ENCODE measurements around the gene LILRA1. TPM values are rescaled to one million over a fixed set of nuclear protein-coding genes. Genes with fewer than 3 reads are reported as not detected.

LILRA1 gene
- total RNA-seq, 3 donors from 2014 or later (not counting 1 experiment from before 2014, with no cell fraction given): 1.4 to 13.0 (median 6.1) TPM

DNA sequence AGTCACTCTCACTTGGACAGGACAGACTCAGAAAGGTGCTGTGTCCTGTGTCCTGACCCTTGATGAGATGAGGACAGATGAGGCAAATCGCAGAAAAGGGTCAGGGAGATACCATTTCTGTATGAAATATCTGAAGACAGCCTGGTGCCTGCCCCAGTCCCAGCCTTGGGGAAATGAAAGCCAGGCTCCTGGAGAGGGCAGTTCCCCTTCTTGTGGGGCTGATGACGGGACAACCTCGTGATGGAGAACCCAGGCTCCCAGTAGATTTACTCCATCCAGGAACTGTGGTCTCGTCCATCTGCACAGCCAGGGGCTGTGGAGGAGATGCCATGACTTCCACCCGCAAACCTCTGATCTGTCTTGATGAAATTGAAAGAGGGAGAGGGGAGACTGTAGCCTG, 50.6 kb downstream of the LILRA1 start:
- Histone ChIP-seq H3K4me1 (ENCODE audit: control insufficient read depth, insufficient read depth, low read length) (no peaks in the 10 kb centered on the region), H3K27ac (ENCODE audit: low read length) (no peak overlapping the region), H3K27me3 (ENCODE audit: control insufficient read depth, insufficient read depth, low read length) (no peaks in the 10 kb centered on the region), H3K4me3 (ENCODE audit: low read length) (no peak overlapping the region), H3K9me3 (ENCODE audit: control insufficient read depth, insufficient read depth, low read length) (no peaks in the 10 kb centered on the region), H3K36me3 (ENCODE audit: control insufficient read depth, insufficient read depth, low read length) (no peaks in the 10 kb centered on the region)
- Mint-ChIP-seq H3K36me3 (no peaks in the 10 kb centered on the region), H3K9me3 (no peaks in the 10 kb centered on the region), H3K27me3 (ENCODE audit: low read depth in 2 of 2) (peaks cover 27 to 48% of the 10 kb centered on the region in 2 donors), H3K4me3 (no peak overlapping the region), H3K27ac (no peak overlapping the region), H3K4me1 (peaks cover 5 to 6% of the 10 kb centered on the region in 2 donors)
- intact Hi-C loops (cut with micrococcal nuclease): no loop called here
- ATAC-seq: no peak
- 65% methylated on average over 4 of the region's 5 CpGs for WGBS (ENCODE audit: insufficient coverage)
- no peak for DNase-seq
- TF ChIP-seq, protein P1, sequence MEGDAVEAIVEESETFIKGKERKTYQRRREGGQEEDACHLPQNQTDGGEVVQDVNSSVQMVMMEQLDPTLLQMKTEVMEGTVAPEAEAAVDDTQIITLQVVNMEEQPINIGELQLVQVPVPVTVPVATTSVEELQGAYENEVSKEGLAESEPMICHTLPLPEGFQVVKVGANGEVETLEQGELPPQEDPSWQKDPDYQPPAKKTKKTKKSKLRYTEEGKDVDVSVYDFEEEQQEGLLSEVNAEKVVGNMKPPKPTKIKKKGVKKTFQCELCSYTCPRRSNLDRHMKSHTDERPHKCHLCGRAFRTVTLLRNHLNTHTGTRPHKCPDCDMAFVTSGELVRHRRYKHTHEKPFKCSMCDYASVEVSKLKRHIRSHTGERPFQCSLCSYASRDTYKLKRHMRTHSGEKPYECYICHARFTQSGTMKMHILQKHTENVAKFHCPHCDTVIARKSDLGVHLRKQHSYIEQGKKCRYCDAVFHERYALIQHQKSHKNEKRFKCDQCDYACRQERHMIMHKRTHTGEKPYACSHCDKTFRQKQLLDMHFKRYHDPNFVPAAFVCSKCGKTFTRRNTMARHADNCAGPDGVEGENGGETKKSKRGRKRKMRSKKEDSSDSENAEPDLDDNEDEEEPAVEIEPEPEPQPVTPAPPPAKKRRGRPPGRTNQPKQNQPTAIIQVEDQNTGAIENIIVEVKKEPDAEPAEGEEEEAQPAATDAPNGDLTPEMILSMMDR (IDR thresholded peaks at IDR 0.05): no peak

DNA sequence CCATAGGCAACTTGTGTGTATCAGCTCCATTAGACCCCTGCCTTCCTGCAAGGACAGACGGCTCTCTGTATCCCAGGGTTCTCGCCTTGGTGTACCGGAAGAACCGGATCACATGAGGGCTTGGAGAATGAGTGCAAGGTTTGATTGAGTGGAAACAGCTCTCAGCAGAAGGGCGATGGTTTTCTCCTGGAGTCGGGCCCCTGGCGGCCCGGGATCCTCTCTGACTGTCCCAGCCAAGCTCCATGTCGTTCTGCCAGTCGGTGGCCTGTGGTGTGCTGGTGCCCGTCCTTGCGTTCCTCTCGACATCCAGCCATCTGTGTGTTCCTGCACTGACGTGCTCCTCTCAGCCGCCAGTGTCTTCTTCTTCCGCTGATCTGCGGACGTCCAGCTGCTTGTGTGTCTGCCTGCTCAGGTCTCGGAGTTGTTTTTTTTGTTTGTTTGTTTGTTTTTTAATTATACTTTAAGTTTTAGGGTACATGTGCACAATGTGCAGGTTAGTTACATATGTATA, 53.0 kb downstream of the LILRA1 start:
- Mint-ChIP-seq H3K4me1 (peaks cover 5 to 6% of the 10 kb centered on the region in 2 donors), H3K4me3 (no peak overlapping the region)

DNA sequence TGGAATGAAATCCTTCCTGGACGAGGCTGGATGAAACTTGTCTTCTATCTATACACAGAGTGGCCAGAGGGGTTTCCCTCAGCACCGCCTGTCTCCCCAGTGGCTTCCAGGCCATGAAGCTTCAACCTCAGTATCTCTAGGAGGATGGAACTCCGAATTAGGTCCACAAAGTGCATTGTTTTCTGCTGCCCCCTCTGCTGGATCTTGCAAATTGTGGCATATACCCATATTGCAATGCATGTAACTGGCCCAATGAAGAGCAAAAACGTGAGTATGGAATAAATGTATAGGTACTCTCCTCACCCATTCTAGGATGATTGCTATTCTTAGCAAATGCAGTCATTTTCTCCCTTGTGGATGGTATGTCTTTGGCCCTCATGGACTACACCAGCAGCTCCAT, 54.7 kb downstream of the LILRA1 start:
- no peak overlapping the region for H3K4me3 ChIP-seq (ENCODE audit: low read length)
- Mint-ChIP-seq H3K9me3 (no peaks in the 10 kb centered on the region), H3K4me1 (peaks cover 3 to 6% of the 10 kb centered on the region in 2 donors), H3K36me3 (no peaks in the 10 kb centered on the region), H3K4me3 (no peak overlapping the region), H3K27me3 (ENCODE audit: low read depth in 2 of 2) (peaks cover 17 to 33% of the 10 kb centered on the region in 2 donors), H3K27ac (no peak overlapping the region)
- intact Hi-C loops (cut with micrococcal nuclease): no loop called here
- 60% methylated on average over 4 of the region's 4 CpGs for WGBS (ENCODE audit: insufficient coverage)
- no peaks in the 10 kb centered on the region for H3K36me3 ChIP-seq (ENCODE audit: control insufficient read depth, insufficient read depth, low read length)
- no peaks in the 10 kb centered on the region for H3K9me3 ChIP-seq (ENCODE audit: control insufficient read depth, insufficient read depth, low read length)
- no peak overlapping the region for H3K27ac ChIP-seq (ENCODE audit: low read length)
- no peaks in the 10 kb centered on the region for H3K4me1 ChIP-seq (ENCODE audit: control insufficient read depth, insufficient read depth, low read length)
- peaks cover 3% of the 10 kb centered on the region for H3K27me3 ChIP-seq (ENCODE audit: control insufficient read depth, insufficient read depth, low read length)
- ATAC-seq (no peak), DNase-seq (peak in 1 of 2 donors; percentile 16)
- TF ChIP-seq, protein P1 (IDR thresholded peaks at IDR 0.05): no peak

More for the DNA sequence above, 53.0 kb downstream of the LILRA1 start:
- ATAC-seq (no peak), DNase-seq (no peak)
- H3K9me3 ChIP-seq (ENCODE audit: control insufficient read depth, insufficient read depth, low read length): no peaks in the 10 kb centered on the region
- H3K4me3 ChIP-seq (ENCODE audit: low read length): no peak overlapping the region
- intact Hi-C loops (cut with micrococcal nuclease): no loop called here
- TF ChIP-seq, protein P1 (IDR thresholded peaks at IDR 0.05): no peak
- WGBS (ENCODE audit: insufficient coverage): 94% methylated on average over 19 of the region's 19 CpGs
- no peaks in the 10 kb centered on the region for H3K36me3 ChIP-seq (ENCODE audit: control insufficient read depth, insufficient read depth, low read length)
- no peaks in the 10 kb centered on the region for H3K27me3 ChIP-seq (ENCODE audit: control insufficient read depth, insufficient read depth, low read length)
- no peaks in the 10 kb centered on the region for H3K4me1 ChIP-seq (ENCODE audit: control insufficient read depth, insufficient read depth, low read length)
- Mint-ChIP-seq H3K27me3 (ENCODE audit: low read depth in 2 of 2) (peaks cover 20 to 34% of the 10 kb centered on the region in 2 donors), H3K9me3 (no peaks in the 10 kb centered on the region), H3K27ac (no peak overlapping the region), H3K36me3 (no peaks in the 10 kb centered on the region)
- no peak overlapping the region for H3K27ac ChIP-seq (ENCODE audit: low read length)

DNA sequence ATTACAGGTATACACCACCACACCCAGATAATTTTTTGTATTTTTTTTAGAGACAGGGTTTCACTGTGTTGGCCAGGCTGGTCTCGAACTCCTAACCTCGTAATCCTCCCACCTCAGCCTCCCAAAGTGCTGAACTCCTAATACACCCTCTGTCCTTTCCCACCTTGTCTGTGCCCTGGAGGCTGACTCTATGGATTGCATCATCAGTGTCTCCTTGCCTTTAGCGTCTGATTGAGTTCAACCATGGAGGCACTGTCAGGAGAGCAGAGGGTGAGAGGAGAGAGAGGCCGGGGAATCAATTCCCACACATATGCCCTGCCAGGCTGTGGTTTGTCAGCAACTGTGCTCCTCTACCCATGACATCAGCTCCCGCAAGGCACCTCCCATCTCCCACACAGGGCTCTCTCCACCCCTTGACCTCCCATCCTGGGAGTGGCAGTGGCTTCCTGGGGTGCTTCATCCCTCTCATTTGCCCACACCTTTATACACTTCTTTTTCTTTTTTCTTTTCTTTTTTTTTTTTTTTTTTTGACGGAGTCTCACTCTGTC, 56.8 kb downstream of the LILRA1 start:
- H3K4me1 ChIP-seq (ENCODE audit: control insufficient read depth, insufficient read depth, low read length): no peaks in the 10 kb centered on the region
- H3K27me3 ChIP-seq (ENCODE audit: control insufficient read depth, insufficient read depth, low read length): peaks cover 3% of the 10 kb centered on the region
- H3K9me3 ChIP-seq (ENCODE audit: control insufficient read depth, insufficient read depth, low read length): no peaks in the 10 kb centered on the region
- H3K4me3 ChIP-seq (ENCODE audit: low read length): no peak overlapping the region
- Mint-ChIP-seq H3K36me3 (no peaks in the 10 kb centered on the region), H3K4me3 (no peak overlapping the region), H3K4me1 (peaks cover 4 to 6% of the 10 kb centered on the region in 2 donors), H3K27me3 (ENCODE audit: low read depth in 2 of 2) (peaks cover 12 to 23% of the 10 kb centered on the region in 2 donors), H3K27ac (no peak overlapping the region), H3K9me3 (no peaks in the 10 kb centered on the region)
- intact Hi-C loops (cut with micrococcal nuclease): loop anchor here (10.0 kb wide), 1 partner anchor 505 kb away; the partner anchor contains the start of gene TNNI3
- WGBS (ENCODE audit: insufficient coverage): 87% methylated on average over 6 of the region's 6 CpGs
- no peak for ATAC-seq
- H3K36me3 ChIP-seq (ENCODE audit: control insufficient read depth, insufficient read depth, low read length): no peaks in the 10 kb centered on the region
- no peak for DNase-seq
- TF ChIP-seq, protein P1 (IDR thresholded peaks at IDR 0.05): no peak
- no peak overlapping the region for H3K27ac ChIP-seq (ENCODE audit: low read length)

All from natural killer cell (primary cell).